Effector memory CD4-positive, alpha-beta T cell (primary cell): ENCODE results near the gene TMEFF2.
"Not testable (repeated sequence)": the region's sequence is repeated elsewhere in the genome, so short reads cannot be mapped to it uniquely, and the experiment has no call there.

Source experiments
- DNase-seq, 3 donors: peaks; one replicate each; pipeline ENCODE4 v3.0.0-alpha.2; 2020
- H3K27ac ChIP-seq: 2 replicates; pipeline ENCODE4 v1.7.0; 2013; ENCODE audit warnings: mild to moderate bottlenecking, low read length, moderate library complexity; ENCODE audit not compliant: insufficient read depth, poor library complexity, severe bottlenecking
- H3K27me3 ChIP-seq: replicated peaks from 2 replicates; pipeline ENCODE4 v1.7.0; 2013; ENCODE audit warnings: mild to moderate bottlenecking, low read length; ENCODE audit not compliant: insufficient read depth, control insufficient read depth, poor library complexity, severe bottlenecking
- H3K36me3 ChIP-seq: 2 replicates; pipeline ENCODE4 v1.7.0; 2013; ENCODE audit warnings: mild to moderate bottlenecking, low read length, moderate library complexity; ENCODE audit not compliant: control insufficient read depth, insufficient read depth
- H3K4me1 ChIP-seq: 2 replicates; pipeline ENCODE4 v1.7.0; 2013; ENCODE audit warnings: low read length, mild to moderate bottlenecking; ENCODE audit not compliant: control insufficient read depth, insufficient read depth, poor library complexity, severe bottlenecking
- H3K4me3 ChIP-seq: 2 replicates; pipeline ENCODE4 v1.7.0; 2013; ENCODE audit warnings: low read length, low read depth, mild to moderate bottlenecking; ENCODE audit not compliant: insufficient read depth, poor library complexity, severe bottlenecking
- H3K9me3 ChIP-seq: 2 replicates; pipeline ENCODE4 v1.7.0; 2013; ENCODE audit warnings: mild to moderate bottlenecking, low read length, moderate library complexity; ENCODE audit not compliant: control insufficient read depth

The TMEFF2 gene

DNA sequence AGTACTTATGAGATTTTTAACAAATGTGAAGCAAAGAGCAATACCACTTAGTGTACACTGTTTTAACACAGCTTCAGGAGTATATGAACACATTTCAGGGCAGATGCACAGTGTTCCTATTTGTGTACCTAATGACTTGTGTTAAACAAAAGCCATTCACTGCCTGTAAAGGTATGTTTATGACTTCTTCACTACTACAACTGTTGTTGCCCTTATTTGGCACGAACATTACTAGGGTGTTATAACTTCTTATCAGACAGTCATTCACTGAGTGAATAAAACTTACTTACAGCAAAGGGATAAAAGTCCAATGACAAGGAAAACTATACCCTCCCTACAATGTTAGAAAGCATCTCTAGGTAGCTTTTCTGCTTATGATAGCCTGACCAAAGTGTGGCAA is 262.4 kb downstream of the TMEFF2 start:
- no peaks in the 10 kb centered on the region for H3K4me1 ChIP-seq
- no peak overlapping the region for H3K27ac ChIP-seq
- DNase-seq, result no peak
- no peaks in the 10 kb centered on the region for H3K9me3 ChIP-seq
- no peaks in the 10 kb centered on the region for H3K36me3 ChIP-seq
- H3K27me3 ChIP-seq, result no peaks in the 10 kb centered on the region
- H3K4me3 ChIP-seq, result no peak overlapping the region

GRCh38 chr2:191931329-191931728 is 263.4 kb downstream of the TMEFF2 start:
- no peak overlapping the region for H3K27ac ChIP-seq
- no peaks in the 10 kb centered on the region for H3K4me1 ChIP-seq
- no peaks in the 10 kb centered on the region for H3K9me3 ChIP-seq
- DNase-seq, result no peak
- no peaks in the 10 kb centered on the region for H3K36me3 ChIP-seq
- no peak overlapping the region for H3K4me3 ChIP-seq
- no peaks in the 10 kb centered on the region for H3K27me3 ChIP-seq

DNA sequence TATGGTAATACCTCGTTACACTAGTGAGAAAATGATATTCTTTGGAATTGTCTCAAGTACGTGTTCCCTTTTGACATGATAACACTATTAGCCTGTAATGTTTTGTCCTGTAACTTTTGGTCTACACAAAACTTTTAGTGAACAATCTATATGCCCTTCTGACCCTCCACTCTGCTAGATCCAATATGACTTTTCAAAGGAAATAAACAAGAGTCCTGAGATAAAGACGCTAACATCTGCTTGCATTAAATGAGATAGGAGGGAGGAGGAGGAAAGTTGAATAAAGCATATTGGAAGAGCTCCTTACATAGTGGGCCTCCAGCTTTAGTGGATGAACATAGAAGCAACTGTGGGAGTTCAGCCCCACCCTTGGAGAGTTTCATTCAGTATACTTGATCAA is 264.5 kb downstream of the TMEFF2 start:
- DNase-seq, result no peak
- no peaks in the 10 kb centered on the region for H3K36me3 ChIP-seq
- no peak overlapping the region for H3K4me3 ChIP-seq
- H3K9me3 ChIP-seq, result no peaks in the 10 kb centered on the region
- no peaks in the 10 kb centered on the region for H3K4me1 ChIP-seq
- no peaks in the 10 kb centered on the region for H3K27me3 ChIP-seq
- H3K27ac ChIP-seq, result no peak overlapping the region

DNA sequence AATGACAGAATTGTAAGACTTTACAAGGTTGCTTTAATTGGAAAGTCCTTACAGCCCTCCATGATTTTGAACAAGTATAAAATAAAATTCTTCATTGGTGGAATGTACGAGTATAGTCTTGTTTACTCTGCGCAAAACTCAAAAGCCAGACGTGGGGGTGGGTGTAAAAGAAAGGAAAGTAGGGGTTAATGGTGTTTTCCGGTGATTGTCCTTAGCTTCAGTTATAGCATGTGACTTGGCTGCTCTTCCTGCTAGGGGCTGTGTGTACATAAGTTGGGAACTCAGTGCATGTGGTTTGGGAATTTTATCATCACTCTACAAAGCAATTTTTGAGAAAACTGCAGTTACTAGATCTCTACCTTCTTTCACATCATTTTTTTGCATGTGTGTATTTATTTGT is 265.4 kb downstream of the TMEFF2 start:
- H3K9me3 ChIP-seq, result no peaks in the 10 kb centered on the region
- DNase-seq, result no peak

DNA sequence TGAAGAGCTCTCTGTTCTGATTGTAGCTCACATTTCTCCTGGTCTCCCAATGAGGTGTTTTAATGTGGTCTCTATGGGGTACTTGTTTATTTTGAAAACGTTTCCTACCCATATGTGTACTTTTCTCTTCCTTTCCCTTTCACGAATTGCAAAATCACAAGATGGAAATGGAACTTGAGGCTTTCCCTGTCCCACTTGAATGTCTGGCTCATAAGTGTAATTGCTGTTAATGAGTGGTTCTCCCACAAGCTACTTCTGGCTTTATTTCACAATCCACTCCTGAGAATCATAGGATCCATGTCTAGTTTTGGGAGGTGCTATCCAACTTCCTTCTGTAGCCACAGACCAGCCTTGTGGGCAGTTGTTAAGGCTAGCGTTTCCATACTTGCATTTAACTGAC is 266.7 kb downstream of the TMEFF2 start:
- no peaks in the 10 kb centered on the region for H3K27me3 ChIP-seq
- DNase-seq, result no peak
- no peaks in the 10 kb centered on the region for H3K4me1 ChIP-seq
- H3K27ac ChIP-seq, result no peak overlapping the region
- H3K4me3 ChIP-seq, result no peak overlapping the region
- no peaks in the 10 kb centered on the region for H3K36me3 ChIP-seq
- no peaks in the 10 kb centered on the region for H3K9me3 ChIP-seq

More for the DNA sequence above, 265.4 kb downstream of the TMEFF2 start:
- Histone ChIP-seq H3K27ac (no peak overlapping the region), H3K4me1 (no peaks in the 10 kb centered on the region), H3K36me3 (no peaks in the 10 kb centered on the region), H3K4me3 (no peak overlapping the region), H3K27me3 (no peaks in the 10 kb centered on the region)

DNA sequence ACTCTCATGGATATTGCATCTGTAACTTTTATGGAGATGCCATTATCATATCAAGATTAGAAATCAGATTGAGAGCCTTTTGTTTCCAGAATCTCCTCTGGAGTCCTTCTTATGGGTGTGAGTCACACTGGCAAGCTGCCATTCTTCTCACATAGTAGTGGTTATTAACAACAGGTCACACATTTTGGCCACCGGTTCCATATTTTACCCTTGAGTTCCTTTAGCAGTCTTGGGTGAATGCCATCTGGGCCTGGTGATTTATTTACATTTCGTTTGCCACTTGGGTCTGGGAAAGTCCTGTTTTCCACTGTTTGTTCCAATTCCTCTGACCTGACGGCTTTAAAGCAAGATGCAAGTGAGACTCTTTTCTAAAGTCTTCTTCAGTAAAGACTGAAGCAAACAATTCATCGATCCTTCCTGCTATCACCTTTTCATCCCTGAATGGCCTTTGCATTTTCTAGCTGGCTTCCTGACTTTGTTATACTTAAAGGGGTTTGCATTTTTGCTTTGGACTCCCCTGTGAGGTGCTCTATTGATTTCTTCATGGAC is 267.3 kb downstream of the TMEFF2 start:
- Histone ChIP-seq H3K27ac (no peak overlapping the region), H3K36me3 (no peaks in the 10 kb centered on the region), H3K27me3 (no peaks in the 10 kb centered on the region), H3K9me3 (no peaks in the 10 kb centered on the region), H3K4me1 (no peaks in the 10 kb centered on the region), H3K4me3 (no peak overlapping the region)
- DNase-seq, result no peak

GRCh38 chr2:191926671-191927070 is 268.1 kb downstream of the TMEFF2 start:
- no peak for DNase-seq
- Histone ChIP-seq H3K4me3 (no peak overlapping the region), H3K27me3 (no peaks in the 10 kb centered on the region), H3K9me3 (no peaks in the 10 kb centered on the region), H3K27ac (no peak overlapping the region), H3K4me1 (no peaks in the 10 kb centered on the region), H3K36me3 (no peaks in the 10 kb centered on the region)

GRCh38 chr2:191923652-191923997 is 271.1 kb downstream of the TMEFF2 start:
- Histone ChIP-seq H3K4me3 (no peak overlapping the region), H3K36me3 (no peaks in the 10 kb centered on the region), H3K27ac (no peak overlapping the region), H3K27me3 (no peaks in the 10 kb centered on the region), H3K4me1 (no peaks in the 10 kb centered on the region), H3K9me3 (no peaks in the 10 kb centered on the region)
- DNase-seq, result no peak

DNA sequence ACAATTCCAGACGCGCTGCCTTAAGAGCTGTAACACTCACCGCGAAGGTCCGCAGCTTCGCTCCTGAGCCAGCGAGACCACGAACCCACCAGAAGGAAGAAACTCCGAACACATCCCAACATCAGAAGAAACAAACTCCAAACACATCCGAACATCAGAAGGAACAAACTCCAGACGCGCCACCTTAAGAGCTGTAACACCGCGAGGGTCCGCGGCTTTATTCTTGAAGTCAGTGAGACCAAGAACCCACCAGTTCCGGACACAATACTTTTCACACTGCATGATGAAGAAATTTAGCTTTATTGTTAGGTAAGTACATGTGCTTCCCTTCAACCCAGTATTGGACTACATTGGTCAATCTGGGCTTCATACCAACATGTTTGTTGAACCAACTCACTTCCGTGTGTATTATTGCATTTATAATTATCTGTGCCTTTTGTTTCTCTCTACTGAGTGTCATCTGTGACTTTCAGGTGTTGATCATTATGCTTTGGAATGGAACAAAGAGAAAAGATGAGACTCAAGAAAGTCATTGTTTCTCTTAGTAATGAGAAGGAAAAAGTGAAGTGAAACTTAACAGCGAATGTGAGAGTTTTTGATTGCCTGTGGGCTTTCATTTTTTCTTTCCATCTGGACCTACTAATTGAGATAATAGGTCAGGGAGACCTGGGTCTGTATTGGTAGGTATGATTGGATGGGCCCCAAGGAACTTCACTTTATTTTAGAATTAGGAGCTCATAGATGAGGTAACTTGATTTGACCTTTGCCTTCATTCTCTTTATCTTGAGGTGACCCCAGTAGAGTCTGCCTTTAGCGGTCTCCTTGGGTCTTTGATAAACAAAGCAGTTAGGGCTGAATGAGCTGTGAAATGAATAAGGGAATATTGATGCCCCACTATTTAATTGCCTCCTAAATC is 271.7 kb downstream of the TMEFF2 start:
- Histone ChIP-seq H3K27me3 (no peaks in the 10 kb centered on the region), H3K36me3 (no peaks in the 10 kb centered on the region), H3K9me3 (no peaks in the 10 kb centered on the region), H3K27ac (no peak overlapping the region), H3K4me3 (no peak overlapping the region), H3K4me1 (no peaks in the 10 kb centered on the region)
- no peak for DNase-seq

DNA sequence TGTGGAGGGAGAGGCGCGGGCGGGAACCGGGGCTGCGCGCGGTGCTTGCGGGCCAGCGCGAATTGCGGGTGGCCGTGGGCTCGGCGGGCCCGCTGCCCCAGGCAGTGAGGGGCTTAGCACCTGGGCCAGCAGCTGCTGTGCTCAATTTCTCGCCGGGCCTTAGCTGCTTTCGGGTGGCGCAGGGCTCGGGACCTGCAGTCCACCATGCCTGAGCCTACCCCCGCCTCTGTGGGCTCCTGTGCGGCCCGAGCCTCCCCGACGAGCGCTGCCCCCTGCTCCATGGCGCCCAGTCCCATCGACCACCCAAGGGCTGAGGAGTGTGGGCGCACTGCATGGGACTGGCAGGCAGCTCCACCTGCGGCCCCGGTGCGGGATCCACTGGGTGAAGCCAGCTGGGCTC is 273.1 kb downstream of the TMEFF2 start:
- H3K4me1 ChIP-seq, H3K36me3 ChIP-seq, H3K9me3 ChIP-seq, H3K27me3 ChIP-seq, H3K4me3 ChIP-seq, H3K27ac ChIP-seq, DNase-seq: not testable (repeated sequence)
